ENCODE results near the gene PPP1R13L. TPM values are rescaled to one million over a fixed set of nuclear protein-coding genes. Genes with fewer than 3 reads are reported as not detected.

PPP1R13L gene
- total RNA-seq, 1 donor from 2014 or later, result 0.93 TPM

- TF ChIP-seq CTCF (IDR thresholded peaks at IDR 0.05; ENCODE audit: partially characterized antibody, unreplicated experiment), result no peak
- peaks cover 8% of the 10 kb centered on the region for H3K27me3 Mint-ChIP-seq (ENCODE audit: unreplicated experiment)
- H3K36me3 Mint-ChIP-seq (ENCODE audit: unreplicated experiment), result peaks cover 5% of the 10 kb centered on the region
- H3K4me1 Mint-ChIP-seq (ENCODE audit: low read depth, unreplicated experiment), result no peaks in the 10 kb centered on the region
- no peak for DNase-seq
- no peak overlapping the region for H3K27ac Mint-ChIP-seq (ENCODE audit: unreplicated experiment)
- peaks cover 5% of the 10 kb centered on the region for H3K9me3 Mint-ChIP-seq (ENCODE audit: unreplicated experiment)
- no peak overlapping the region for H3K4me3 Mint-ChIP-seq (ENCODE audit: unreplicated experiment)
Observed at GRCh38 chr19:45350477-45351058, 54.3 kb downstream of the PPP1R13L start.

GRCh38 chr19:45349430-45349941 lies 55.4 kb downstream of the PPP1R13L start:
- no peak for DNase-seq
- Mint-ChIP-seq H3K27ac (ENCODE audit: unreplicated experiment) (no peak overlapping the region), H3K4me3 (ENCODE audit: unreplicated experiment) (no peak overlapping the region), H3K4me1 (ENCODE audit: low read depth, unreplicated experiment) (no peaks in the 10 kb centered on the region), H3K27me3 (ENCODE audit: unreplicated experiment) (peaks cover 8% of the 10 kb centered on the region), H3K9me3 (ENCODE audit: unreplicated experiment) (peaks cover 6% of the 10 kb centered on the region), H3K36me3 (ENCODE audit: unreplicated experiment) (peaks cover 5% of the 10 kb centered on the region)
- no peak for TF ChIP-seq CTCF (IDR thresholded peaks at IDR 0.05; ENCODE audit: partially characterized antibody, unreplicated experiment)

- TF ChIP-seq CTCF (IDR thresholded peaks at IDR 0.05; ENCODE audit: partially characterized antibody, unreplicated experiment), result no peak
- no peak for DNase-seq
- Mint-ChIP-seq H3K27me3 (ENCODE audit: unreplicated experiment) (peaks cover 10% of the 10 kb centered on the region), H3K4me3 (ENCODE audit: unreplicated experiment) (no peak overlapping the region), H3K27ac (ENCODE audit: unreplicated experiment) (no peak overlapping the region), H3K9me3 (ENCODE audit: unreplicated experiment) (peaks cover 8% of the 10 kb centered on the region), H3K36me3 (ENCODE audit: unreplicated experiment) (peaks cover 5% of the 10 kb centered on the region), H3K4me1 (ENCODE audit: low read depth, unreplicated experiment) (no peaks in the 10 kb centered on the region)
Observed at GRCh38 chr19:45349126-45349415, 55.8 kb downstream of the PPP1R13L start.

- Mint-ChIP-seq H3K36me3 (ENCODE audit: unreplicated experiment) (peaks cover 4% of the 10 kb centered on the region), H3K27ac (ENCODE audit: unreplicated experiment) (no peak overlapping the region), H3K4me1 (ENCODE audit: low read depth, unreplicated experiment) (no peaks in the 10 kb centered on the region), H3K27me3 (ENCODE audit: unreplicated experiment) (peaks cover 10% of the 10 kb centered on the region), H3K4me3 (ENCODE audit: unreplicated experiment) (no peak overlapping the region), H3K9me3 (ENCODE audit: unreplicated experiment) (peaks cover 8% of the 10 kb centered on the region)
- no peak for DNase-seq
- TF ChIP-seq CTCF (IDR thresholded peaks at IDR 0.05; ENCODE audit: partially characterized antibody, unreplicated experiment), result no peak
Observed at GRCh38 chr19:45348367-45349125, 56.3 kb downstream of the PPP1R13L start.

All from glutamatergic neuron (in vitro differentiated cells).